HG02943 (cell line): ENCODE results near the gene CRY2.
"Not testable (repeated sequence)": the region's sequence is repeated elsewhere in the genome, so short reads cannot be mapped to it uniquely, and the experiment has no call there.

Source experiments
- ATAC-seq: cut with Tn5 transposase; IDR thresholded peaks from one replicate; pipeline ENCODE4 v1.9.1; 2021; ENCODE audit warnings: mild to moderate bottlenecking, low read depth, moderate library complexity; ENCODE audit not compliant: unreplicated experiment

The CRY2 gene

GRCh38 chr11:45895553-45896259, 48.4 kb downstream of the CRY2 start:
- no peak for ATAC-seq

GRCh38 chr11:45896422-45896984, 49.2 kb downstream of the CRY2 start:
- ATAC-seq: no peak

GRCh38 chr11:45897556-45897955, 50.3 kb downstream of the CRY2 start:
- ATAC-seq: no peak

GRCh38 chr11:45899086-45899447, 51.8 kb downstream of the CRY2 start:
- no peak for ATAC-seq

DNA sequence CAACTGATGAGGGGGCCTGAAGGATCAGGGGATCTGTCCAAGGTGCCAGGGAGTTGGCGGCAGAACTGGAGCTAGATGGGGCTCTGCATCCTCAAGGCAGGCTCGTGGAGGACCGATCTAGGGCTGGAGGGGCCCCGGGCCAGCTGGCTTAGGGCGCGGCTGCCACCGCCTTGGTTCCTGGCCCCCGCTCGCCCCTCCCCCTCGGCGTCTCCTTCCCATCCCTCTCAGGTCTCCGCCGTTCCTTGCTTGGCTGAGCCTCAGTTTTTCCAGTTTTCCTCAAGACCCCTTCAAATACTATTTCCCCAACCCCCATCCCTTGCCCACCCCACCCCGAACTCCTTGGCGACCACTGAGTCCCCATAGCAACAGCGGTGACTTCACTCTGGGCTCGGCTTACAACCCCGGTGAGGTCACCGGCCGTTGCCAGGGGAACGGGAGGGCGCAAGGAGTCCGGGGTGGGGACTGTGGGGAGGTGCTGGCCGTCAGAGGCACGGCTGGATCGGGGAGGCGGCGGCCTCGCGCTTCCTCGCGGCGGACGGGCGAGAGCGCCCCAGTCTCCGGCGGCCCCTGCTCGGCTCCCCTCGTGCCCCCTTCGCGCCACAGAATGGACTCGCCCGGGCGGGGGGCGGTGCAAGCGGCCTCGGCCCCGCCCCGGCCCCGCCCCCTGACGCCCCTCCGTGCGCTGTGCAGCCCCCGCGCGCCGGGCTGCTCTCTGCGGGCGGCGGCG, 52.3 kb downstream of the CRY2 start:
- ATAC-seq: no peak

GRCh38 chr11:45900175-45900800, 53.0 kb downstream of the CRY2 start:
- ATAC-seq: not testable (repeated sequence)

DNA sequence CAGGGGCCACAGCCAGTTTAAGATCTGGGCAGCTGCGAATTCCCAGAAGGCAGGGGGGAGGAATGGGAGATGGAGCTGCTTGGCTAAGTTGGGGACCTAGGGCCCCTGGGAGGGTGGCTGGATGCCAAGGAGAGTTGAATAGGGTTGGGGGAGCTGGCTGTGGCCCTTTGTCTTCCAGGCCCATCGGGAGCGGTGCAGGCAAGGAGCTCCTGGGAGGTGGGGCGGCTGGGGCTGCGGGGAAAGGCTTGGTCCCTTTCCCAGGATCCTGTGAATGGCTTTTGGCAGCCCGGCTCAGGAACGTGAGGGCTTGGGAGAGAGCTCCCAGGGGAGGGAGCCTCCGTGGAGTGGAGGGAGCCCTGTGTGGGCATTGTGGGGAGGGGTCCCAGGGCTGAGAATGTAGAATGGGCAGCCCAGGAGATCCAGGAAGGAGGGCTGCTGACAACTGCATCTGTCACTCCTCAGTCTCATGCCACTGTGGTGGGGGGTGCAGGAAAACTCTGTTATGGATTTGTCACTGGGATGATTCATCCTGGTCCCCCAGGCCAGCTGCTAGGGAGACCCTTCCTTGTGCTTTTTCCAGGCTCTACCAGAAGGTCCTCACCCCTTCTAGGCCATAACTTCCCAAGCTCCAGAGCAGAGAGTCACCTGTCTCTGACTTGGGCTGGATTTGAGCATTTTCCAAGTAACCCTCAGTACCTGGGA, 53.8 kb downstream of the CRY2 start:
- no peak for ATAC-seq

GRCh38 chr11:45901626-45902025, 54.4 kb downstream of the CRY2 start:
- no peak for ATAC-seq

- ATAC-seq: no peak
These were observed 55.4 kb downstream of the CRY2 start for GRCh38 chr11:45902452-45903380.

GRCh38 chr11:45904309-45904915, 57.1 kb downstream of the CRY2 start:
- no peak for ATAC-seq

GRCh38 chr11:45905095-45905494, 57.8 kb downstream of the CRY2 start:
- no peak for ATAC-seq

GRCh38 chr11:45905576-45905975, 58.3 kb downstream of the CRY2 start:
- not testable (repeated sequence) for ATAC-seq

GRCh38 chr11:45906096-45906682, 58.9 kb downstream of the CRY2 start:
- ATAC-seq: no peak

GRCh38 chr11:45906965-45907611, 59.8 kb downstream of the CRY2 start, which contains the start of gene FREY1:
FREY1 (minus strand) TSS chr11:45907271; CDS start chr11:45907245, 26 bp downstream.
- ATAC-seq: no peak

DNA sequence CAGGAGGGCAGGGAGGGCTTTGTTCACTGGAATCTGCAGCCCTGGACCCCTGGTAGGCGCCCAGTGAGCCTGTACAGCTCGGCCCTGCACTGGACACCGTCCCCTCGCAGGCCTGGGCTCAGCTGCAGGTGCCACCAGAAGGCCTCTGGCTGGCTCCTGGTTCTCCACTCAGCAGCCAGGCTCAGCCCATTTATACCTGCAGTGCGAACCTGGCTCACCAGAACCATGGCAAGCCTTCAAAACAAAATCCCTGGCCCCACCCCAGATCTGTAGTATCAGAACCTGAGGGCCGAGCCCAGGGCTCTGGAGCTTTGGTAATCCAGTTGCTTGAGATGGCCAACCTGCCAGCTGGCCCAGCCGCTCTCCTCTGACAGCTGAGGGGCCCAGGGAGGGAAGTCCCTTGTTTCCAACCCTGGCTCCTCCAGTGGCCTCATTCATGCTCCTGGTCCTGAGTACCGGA, 60.7 kb downstream of the CRY2 start:
- ATAC-seq: no peak

GRCh38 chr11:45909594-45910475, 62.6 kb downstream of the CRY2 start:
- no peak for ATAC-seq

- no peak for ATAC-seq
These were observed 63.3 kb downstream of the CRY2 start for GRCh38 chr11:45910623-45911022.
